H9 (cell line): ENCODE data around the gene NTRK2. TPM values are rescaled to one million over a fixed set of nuclear protein-coding genes. Genes with fewer than 3 reads are reported as not detected.

ENCODE experiments used
- DNase-seq: peaks from one replicate; pipeline ENCODE4 v3.0.0-alpha.2; 2017
- H2AFZ ChIP-seq: one replicate; pipeline ENCODE4 v1.6.1; 2013; ENCODE audit warnings: mild to moderate bottlenecking, low read length, control low read depth, moderate library complexity
- H2AK5ac ChIP-seq: 2 replicates; pipeline ENCODE4 v1.6.1; 2013; ENCODE audit warnings: low read length, control low read depth, mixed read lengths; ENCODE audit not compliant: insufficient read length
- H2BK120ac ChIP-seq: one replicate; pipeline ENCODE4 v1.6.1; 2013; ENCODE audit warnings: low read depth, mild to moderate bottlenecking, low read length, control low read depth, inconsistent platforms; ENCODE audit not compliant: poor library complexity, severe bottlenecking
- H2BK12ac ChIP-seq: 2 replicates; pipeline ENCODE4 v1.6.1; 2013; ENCODE audit warnings: low read length, control low read depth, mixed read lengths, low read depth; ENCODE audit not compliant: insufficient read length
- H2BK15ac ChIP-seq: 2 replicates; pipeline ENCODE4 v1.6.1; 2013; ENCODE audit warnings: low read depth, low read length, control low read depth
- H2BK20ac ChIP-seq: one replicate; pipeline ENCODE4 v1.6.1; 2013; ENCODE audit warnings: low read depth, mild to moderate bottlenecking, low read length, control low read depth, inconsistent platforms; ENCODE audit not compliant: poor library complexity, severe bottlenecking
- H2BK5ac ChIP-seq: 2 replicates; pipeline ENCODE4 v1.6.1; 2013; ENCODE audit warnings: low read length, control low read depth, mixed read lengths; ENCODE audit not compliant: insufficient read length
- H3K14ac ChIP-seq: 2 replicates; pipeline ENCODE4 v1.6.1; 2013; ENCODE audit warnings: low read length, control low read depth; ENCODE audit not compliant: insufficient read depth
- H3K18ac ChIP-seq: 2 replicates; pipeline ENCODE4 v1.6.1; 2013; ENCODE audit warnings: low read depth, mild to moderate bottlenecking, mixed read lengths, low read length, control low read depth; ENCODE audit not compliant: insufficient read length
- H3K23ac ChIP-seq: 2 replicates; pipeline ENCODE4 v1.6.1; 2013; ENCODE audit warnings: low read length, control low read depth, mixed read lengths, low read depth; ENCODE audit not compliant: insufficient read length
- H3K23me2 ChIP-seq: 2 replicates; pipeline ENCODE4 v1.6.1; 2013; ENCODE audit warnings: low read depth, mild to moderate bottlenecking, mixed read lengths, low read length, control low read depth; ENCODE audit not compliant: insufficient read length, poor library complexity, severe bottlenecking
- H3K27ac ChIP-seq: 2 replicates; pipeline ENCODE4 v1.5.1; 2013; ENCODE audit warnings: low read length, control low read depth, mixed read lengths, low read depth; ENCODE audit not compliant: insufficient read length
- H3K27me3 ChIP-seq: 2 replicates; pipeline ENCODE4 v1.6.1; 2013; ENCODE audit warnings: low read length, control low read depth, inconsistent platforms; ENCODE audit not compliant: insufficient read depth
- H3K4ac ChIP-seq: 2 replicates; pipeline ENCODE4 v1.6.1; 2013; ENCODE audit warnings: low read depth, mild to moderate bottlenecking, control low read depth, inconsistent platforms, low read length, moderate library complexity
- H3K4me1 ChIP-seq: 2 replicates; pipeline ENCODE4 v1.6.1; 2013; ENCODE audit warnings: low read length, control low read depth, inconsistent platforms; ENCODE audit not compliant: insufficient read depth
- H3K4me2 ChIP-seq: 2 replicates; pipeline ENCODE4 v1.6.1; 2013; ENCODE audit warnings: low read length, control low read depth, mixed read lengths; ENCODE audit not compliant: insufficient read length, insufficient read depth
- H3K56ac ChIP-seq: 2 replicates; pipeline ENCODE4 v1.6.1; 2013; ENCODE audit warnings: low read depth, mild to moderate bottlenecking, mixed read lengths, low read length, control low read depth; ENCODE audit not compliant: insufficient read length
- H3K79me1 ChIP-seq: 2 replicates; pipeline ENCODE4 v1.6.1; 2013; ENCODE audit warnings: low read depth, mild to moderate bottlenecking, moderate library complexity, low read length, control low read depth, inconsistent platforms; ENCODE audit not compliant: insufficient read depth, poor library complexity, severe bottlenecking
- H3K79me2 ChIP-seq: 2 replicates; pipeline ENCODE4 v1.6.1; 2013; ENCODE audit warnings: low read length, control low read depth, inconsistent platforms; ENCODE audit not compliant: insufficient read depth
- H3K9ac ChIP-seq: 2 replicates; pipeline ENCODE4 v1.6.1; 2013; ENCODE audit warnings: low read length, control low read depth, mixed read lengths; ENCODE audit not compliant: insufficient read length; ENCODE audit errors: extremely low read depth
- H3K9me3 ChIP-seq: one replicate; pipeline ENCODE4 v1.6.1; 2013; ENCODE audit warnings: low read depth, low read length, inconsistent platforms; ENCODE audit not compliant: control insufficient read depth
- H3T11ph ChIP-seq: one replicate; pipeline ENCODE4 v1.6.1; 2013; ENCODE audit warnings: mild to moderate bottlenecking, low read length, control low read depth, inconsistent platforms
- H4K20me1 ChIP-seq: one replicate; pipeline ENCODE4 v1.6.1; 2013; ENCODE audit not compliant: control insufficient read depth, insufficient read length, insufficient read depth
- H4K5ac ChIP-seq: 2 replicates; pipeline ENCODE4 v1.6.1; 2013; ENCODE audit warnings: low read depth, mild to moderate bottlenecking, mixed read lengths, low read length, control low read depth; ENCODE audit not compliant: insufficient read length
- H4K8ac ChIP-seq: replicated peaks from 2 replicates; pipeline ENCODE4 v1.6.1; 2013; ENCODE audit warnings: low read length, control low read depth, mixed read lengths, low read depth; ENCODE audit not compliant: insufficient read length
- H4K91ac ChIP-seq: 2 replicates; pipeline ENCODE4 v1.6.1; 2013; ENCODE audit warnings: low read depth, mild to moderate bottlenecking, moderate library complexity, mixed read lengths, low read length, control low read depth; ENCODE audit not compliant: insufficient read length
- H3K27ac Mint-ChIP-seq, 3 experiments: 2 replicates in 2 of 3; 3 replicates in 1 of 3; pipeline ENCODE4 v1.8.0; 2020 to 2021; ENCODE audit warnings: mixed read lengths in 3 of 3, mild to moderate bottlenecking in 1 of 3, moderate library complexity in 1 of 3
- H3K27me3 Mint-ChIP-seq: 2 replicates; pipeline ENCODE4 v1.8.0; 2021; ENCODE audit warnings: low read depth, mild to moderate bottlenecking, moderate library complexity, mixed read lengths
- H3K36me3 Mint-ChIP-seq, 3 experiments: 2 replicates in 2 of 3; 3 replicates in 1 of 3; pipeline ENCODE4 v1.8.0; 2020 to 2021; ENCODE audit warnings: low read depth in 3 of 3, mixed read lengths in 3 of 3; ENCODE audit not compliant: insufficient read depth in 1 of 3
- H3K4me1 Mint-ChIP-seq, 2 experiments: 2 replicates each; pipeline ENCODE4 v1.8.0; 2020; ENCODE audit warnings: mixed read lengths in 2 of 2
- H3K4me3 Mint-ChIP-seq, 2 experiments: 2 replicates in 1 of 2; 3 replicates in 1 of 2; pipeline ENCODE4 v1.8.0; 2020 to 2021; ENCODE audit warnings: mild to moderate bottlenecking in 2 of 2, mixed read lengths in 2 of 2, moderate library complexity in 1 of 2
- H3K9me3 Mint-ChIP-seq, 2 experiments: 2 replicates in 1 of 2; 3 replicates in 1 of 2; pipeline ENCODE4 v1.8.0; 2020; ENCODE audit warnings: mild to moderate bottlenecking in 2 of 2, mixed read lengths in 2 of 2, moderate library complexity in 1 of 2
- CTCF ChIP-seq: fragments of 200-600 bp; sonication (generic); conservative IDR thresholded peaks from 3 replicates; pipeline ENCODE4 v1.8.0; 2021; ENCODE audit warnings: antibody characterized with exemption, mild to moderate bottlenecking
- WGBS: extraction: QIAGEN DNeasy Blood & Tissue Kit; methylation state at CpG from one replicate; pipeline ENCODE4 v1.1.7; 2013; ENCODE audit warnings: missing lambda C conversion rate, low lambda C conversion rate, mixed read lengths; ENCODE audit not compliant: insufficient read length; ENCODE audit errors: extremely low coverage; 5-methylcytosine and 5-hydroxymethylcytosine counted together
- total RNA-seq: library from RNA; stranded (reverse); gene quantifications from 2 replicates; pipeline ENCODE4 v1.2.1, GENCODE V29; 2021

The NTRK2 gene
- total RNA-seq, 1 experiment from 2014 or later, result 0.02 TPM

- Histone ChIP-seq H3K4ac (no peak overlapping the region), H3K4me1 (no peaks in the 10 kb centered on the region), H3K9ac (no peak overlapping the region), H4K20me1 (no peaks in the 10 kb centered on the region), H2AK5ac (no peak overlapping the region), H3K9me3 (no peaks in the 10 kb centered on the region), H2BK5ac (no peak overlapping the region), H4K8ac (no peak overlapping the region), H2BK15ac (no peak overlapping the region), H3K79me1 (no peaks in the 10 kb centered on the region), H3K18ac (no peak overlapping the region), H3K56ac (no peak overlapping the region), H3K23ac (no peak overlapping the region), H2BK12ac (no peak overlapping the region), H2AFZ (no peak overlapping the region), H3K27ac (no peak overlapping the region), H2BK120ac (no peak overlapping the region), H3T11ph (no peak overlapping the region), H3K4me2 (no peak overlapping the region), H3K79me2 (no peaks in the 10 kb centered on the region), H4K5ac (no peak overlapping the region), H3K14ac (no peak overlapping the region), H3K27me3 (no peaks in the 10 kb centered on the region), H4K91ac (no peak overlapping the region), H2BK20ac (no peak overlapping the region), H3K23me2 (no peaks in the 10 kb centered on the region)
- peaks cover 17% of the 10 kb centered on the region for H3K27me3 Mint-ChIP-seq
- no peak overlapping the region for H3K4me3 Mint-ChIP-seq
- no peak for TF ChIP-seq CTCF
- no peak for DNase-seq
- no CpG with 5 or more reads among the region's 5 CpGs for WGBS
- peaks cover 14 to 24% of the 10 kb centered on the region in 2 experiments for H3K4me1 Mint-ChIP-seq
- no peaks in the 10 kb centered on the region; a peak in 1 of 7 replicates for H3K36me3 Mint-ChIP-seq
- H3K9me3 Mint-ChIP-seq, result no peaks in the 10 kb centered on the region
- H3K27ac Mint-ChIP-seq, result no peak overlapping the region
These were observed 280.4 kb downstream of the NTRK2 start for GRCh38 chr9:84949971-84950370.
